SKM-1 treated with dmso at 0.1 percent for 144 hours (cell line): Measurements from ENCODE around the gene CEP128.

Experiments used
- DNase-seq: peaks from one replicate; lab custom pipeline; 2025; ENCODE audit not compliant: unreplicated experiment; lab: John Stamatoyannopoulos, UW

CEP128 gene

DNA sequence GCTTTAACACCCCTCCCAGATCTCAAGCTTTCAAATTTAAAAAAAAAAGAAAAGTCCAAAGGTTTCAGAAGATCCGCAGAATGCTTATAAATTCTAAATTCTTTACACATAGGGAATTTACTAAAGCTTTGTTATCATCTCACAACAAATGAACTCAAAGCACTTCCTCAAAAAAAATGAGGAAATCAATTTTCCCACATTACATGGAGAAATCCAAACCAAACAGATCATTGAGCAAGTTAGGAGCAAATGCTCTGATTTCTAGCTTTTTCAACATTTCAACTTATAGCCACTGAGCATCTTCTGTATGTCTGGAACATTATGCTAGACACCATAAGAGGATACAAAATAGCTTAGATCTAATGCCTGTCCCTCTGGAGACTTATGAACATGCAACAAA lies 161.0 kb downstream of the CEP128 start:
- DNase-seq: no peak

DNA sequence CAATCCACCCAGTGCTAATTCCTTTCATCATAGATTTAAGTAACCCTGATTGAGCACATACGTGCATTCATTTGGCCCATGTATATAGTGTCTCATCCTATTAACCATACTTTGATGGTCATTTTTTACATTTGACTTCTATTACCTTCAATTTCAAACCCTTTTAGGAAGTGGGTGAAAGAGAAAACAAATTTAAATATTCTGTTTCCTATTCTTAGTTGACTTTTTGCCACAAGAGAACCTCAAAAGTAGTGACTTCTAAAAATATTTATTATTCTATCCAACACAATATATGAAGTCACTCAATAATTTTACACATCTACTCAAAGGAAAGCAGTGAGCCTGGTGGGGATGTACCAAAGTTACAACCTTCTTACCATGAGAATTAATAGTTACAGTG lies 164.9 kb downstream of the CEP128 start:
- no peak for DNase-seq

DNA sequence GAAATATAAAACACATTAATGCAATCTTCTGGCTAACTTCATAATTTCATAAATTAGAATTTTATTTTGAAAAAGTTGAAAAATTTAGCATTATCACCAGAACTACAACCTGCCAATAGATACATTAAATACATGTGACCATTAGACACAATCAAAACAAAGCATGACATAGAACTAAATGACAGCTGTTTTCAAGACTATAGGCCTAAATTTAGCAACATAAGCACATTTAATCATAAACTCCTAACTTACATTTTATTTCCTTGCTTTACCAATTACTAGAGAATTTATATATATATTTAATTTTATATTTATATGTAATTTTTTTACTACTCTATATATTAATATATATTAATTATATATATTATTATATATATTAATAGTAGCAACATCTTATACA lies 165.4 kb downstream of the CEP128 start:
- DNase-seq: no peak

DNA sequence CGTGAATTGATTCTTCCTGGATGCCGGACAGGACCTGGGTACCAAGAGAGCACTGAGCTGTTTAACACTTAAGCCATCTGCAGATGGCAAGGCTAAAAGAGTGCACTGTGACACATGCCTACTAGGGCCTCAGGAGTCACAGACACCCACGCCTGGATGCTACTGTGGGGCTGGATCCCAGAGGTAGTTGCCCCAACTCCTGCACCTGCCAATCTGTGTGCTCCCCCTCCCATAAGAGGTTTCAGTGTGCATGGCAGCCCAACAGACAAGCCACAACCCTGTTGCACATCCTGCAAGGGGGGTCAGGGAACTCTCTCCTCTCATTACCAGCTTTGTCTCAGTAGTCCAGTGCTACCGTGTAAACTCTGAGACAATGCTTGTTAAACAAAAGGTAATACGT lies 169.0 kb downstream of the CEP128 start:
- no peak for DNase-seq

DNA sequence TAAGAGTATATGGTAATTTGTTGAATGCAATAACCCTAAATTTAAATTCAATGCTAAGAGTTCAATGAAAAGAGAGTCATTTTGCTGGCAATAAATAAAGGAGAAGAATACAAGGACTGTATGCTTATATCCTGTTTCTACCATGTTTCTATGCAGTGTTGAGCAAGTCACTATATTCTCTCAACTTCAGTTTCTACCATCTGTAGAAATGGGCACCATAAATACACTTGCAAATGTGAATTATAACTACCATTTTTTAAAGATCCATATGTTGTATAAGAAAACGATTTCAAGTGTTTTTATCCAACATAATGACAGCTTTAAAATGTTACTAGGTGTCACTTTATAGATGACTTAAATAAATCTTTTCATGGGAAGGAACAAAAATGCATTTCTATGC lies 170.3 kb downstream of the CEP128 start:
- no peak for DNase-seq

DNA sequence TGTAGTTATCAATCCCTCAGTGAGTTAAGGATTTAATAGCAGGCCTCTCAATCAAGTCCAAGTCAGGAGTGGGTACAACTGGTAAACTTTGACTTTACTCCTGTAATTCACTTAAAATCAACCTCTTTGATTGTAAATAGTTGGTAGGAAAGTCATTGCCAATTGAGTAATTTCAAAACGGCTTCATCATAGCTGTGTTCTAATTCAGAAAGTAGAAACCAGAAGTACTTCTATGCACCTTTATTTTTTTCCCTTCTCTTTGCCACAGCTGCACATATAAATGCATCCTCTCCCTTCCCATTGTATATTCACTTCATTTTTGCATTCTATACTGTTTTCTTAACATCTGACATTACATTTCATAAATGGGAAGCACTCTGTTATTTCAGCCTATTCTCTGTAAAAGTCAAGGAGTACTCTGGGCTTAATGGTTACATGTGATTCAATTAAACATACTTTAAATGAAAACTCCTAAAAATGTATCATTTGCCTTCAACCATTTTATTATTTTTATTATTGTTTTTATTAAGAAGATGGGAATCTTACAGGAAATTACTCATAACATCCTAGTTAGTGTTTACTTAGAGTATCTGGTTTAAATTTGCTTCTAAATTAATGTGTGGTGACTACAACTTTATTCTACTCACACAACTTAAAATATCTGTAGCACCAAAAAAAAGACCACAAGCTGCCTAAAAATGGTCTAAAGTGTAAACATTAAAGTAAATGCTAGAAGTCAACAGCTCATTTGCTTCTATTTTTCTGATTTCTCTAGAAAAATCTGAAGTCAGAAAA lies 171.2 kb downstream of the CEP128 start:
- no peak for DNase-seq

DNA sequence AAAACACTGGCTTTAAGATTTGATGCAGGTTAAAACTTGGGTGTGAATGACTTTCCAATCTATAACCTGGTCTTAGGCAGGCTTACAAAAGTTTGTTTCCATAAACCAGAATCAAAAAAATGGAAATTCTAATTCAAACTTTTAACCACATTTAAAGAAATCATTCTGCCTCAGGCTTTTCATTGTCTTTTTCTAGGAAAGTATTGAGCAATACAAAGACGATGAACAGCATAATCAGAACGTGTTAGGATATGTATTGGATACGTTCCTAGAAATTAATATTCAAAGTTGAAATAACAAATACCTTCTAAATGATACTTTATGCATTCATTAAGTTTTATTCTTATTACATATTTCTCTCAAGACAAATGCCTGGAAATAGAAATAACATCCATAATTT lies 172.9 kb downstream of the CEP128 start:
- DNase-seq: no peak

DNA sequence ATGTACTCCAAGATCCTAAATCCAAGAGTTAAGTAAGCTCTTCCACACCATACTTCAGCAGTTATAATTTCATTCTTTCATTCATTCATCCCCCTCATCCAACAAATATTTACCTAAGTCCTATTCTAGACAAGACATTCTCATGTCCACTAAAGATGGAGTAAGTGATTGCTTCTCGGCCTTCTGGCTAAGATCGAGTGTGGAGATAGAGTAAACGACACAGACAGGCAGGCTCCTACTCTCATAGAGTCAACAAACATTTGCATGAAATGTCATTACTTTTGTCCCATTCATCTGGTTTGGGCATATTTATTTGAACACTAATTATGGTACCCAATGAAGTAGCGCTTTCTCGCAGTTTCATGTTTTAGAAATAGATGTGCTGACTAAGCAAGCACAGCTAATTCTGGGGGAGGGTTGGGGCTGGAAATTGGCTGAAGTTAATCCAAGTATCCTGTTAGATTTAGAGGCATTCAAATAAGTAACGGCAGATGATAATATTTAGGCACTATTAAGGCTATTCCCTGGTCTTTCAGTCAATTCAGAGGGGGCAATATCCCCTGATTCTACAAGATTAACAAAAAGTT lies 176.5 kb downstream of the CEP128 start:
- no peak for DNase-seq

DNA sequence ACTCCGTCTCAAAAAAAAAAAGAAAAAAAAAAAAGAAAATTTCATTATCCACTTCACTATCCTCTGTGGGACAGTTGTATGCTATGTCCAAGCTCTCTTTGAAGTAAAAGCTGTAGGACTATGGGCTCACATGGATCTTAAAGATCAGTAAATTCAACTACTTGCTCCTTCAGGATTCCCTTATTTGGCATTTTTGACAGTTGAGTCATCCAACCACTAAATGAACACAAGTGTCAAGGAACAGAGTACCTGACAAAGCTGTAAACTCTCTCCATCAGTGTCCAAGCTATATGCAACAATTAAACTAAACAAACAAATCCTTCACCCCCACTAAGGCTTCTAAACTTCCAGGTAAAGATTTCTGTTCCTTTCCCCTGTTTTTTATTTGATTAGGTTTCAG lies 177.0 kb downstream of the CEP128 start:
- no peak for DNase-seq

DNA sequence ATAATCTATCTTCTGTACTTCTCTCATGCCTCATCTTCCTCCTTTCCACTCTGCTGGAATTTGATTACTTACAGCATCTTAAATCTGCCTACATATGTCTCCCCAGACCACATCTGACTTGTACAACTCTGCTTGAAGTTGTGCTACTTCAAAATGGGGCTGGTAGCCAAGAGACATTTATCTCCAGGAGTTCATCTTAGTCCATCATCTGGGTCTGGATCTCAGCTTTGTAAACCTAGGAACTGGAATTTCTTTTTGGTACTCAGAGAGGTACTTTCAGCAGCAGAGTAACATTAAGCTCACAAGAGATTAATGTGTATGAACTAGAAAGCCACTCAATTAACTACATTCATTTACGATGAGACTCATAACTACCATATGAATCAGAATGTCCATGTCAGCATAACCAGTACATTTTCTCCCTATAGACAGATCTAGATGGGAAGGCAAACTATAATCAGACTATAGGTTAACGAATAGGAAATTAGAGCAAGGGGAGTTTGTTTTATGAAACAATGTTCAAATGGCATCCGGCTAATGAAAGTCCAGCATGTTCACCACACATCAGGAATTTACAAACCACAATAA lies 178.8 kb downstream of the CEP128 start:
- no peak for DNase-seq

DNA sequence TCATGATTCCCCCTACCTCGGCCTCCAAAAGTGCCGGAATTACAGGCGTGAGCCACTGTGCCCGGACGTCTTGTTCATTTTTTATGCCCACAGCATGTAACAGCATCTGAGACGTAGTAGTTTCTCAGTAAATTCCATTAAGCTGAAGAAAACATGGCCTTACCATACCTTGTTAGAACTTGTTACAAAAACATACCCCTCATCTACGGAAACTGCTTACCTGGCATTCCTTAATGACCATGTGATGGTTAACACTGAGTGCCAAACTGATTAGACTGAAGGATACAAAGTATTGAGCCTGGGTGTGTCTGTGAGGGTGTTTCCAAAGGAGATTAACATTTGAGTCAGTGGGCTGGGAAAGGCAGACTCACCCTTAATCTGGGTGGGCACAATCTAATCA lies 186.8 kb downstream of the CEP128 start:
- DNase-seq: no peak

DNA sequence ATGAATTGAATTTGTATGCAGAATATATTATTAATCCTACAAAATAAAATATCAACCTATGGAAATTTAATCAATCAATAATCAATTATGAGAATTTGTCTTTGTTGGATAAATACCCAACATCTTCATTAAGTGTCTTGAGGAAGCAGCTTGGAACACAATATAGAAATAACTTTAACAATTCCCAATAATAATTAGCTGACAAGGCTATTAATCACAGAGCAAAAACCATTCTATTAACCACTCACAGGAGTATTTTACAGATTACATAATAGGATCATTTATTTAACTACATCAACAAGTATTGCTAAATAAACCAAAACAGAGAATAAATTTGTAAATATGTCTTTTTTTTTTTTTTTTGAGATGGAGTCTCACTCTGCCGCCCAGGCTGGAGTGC lies 190.3 kb downstream of the CEP128 start:
- no peak for DNase-seq

DNA sequence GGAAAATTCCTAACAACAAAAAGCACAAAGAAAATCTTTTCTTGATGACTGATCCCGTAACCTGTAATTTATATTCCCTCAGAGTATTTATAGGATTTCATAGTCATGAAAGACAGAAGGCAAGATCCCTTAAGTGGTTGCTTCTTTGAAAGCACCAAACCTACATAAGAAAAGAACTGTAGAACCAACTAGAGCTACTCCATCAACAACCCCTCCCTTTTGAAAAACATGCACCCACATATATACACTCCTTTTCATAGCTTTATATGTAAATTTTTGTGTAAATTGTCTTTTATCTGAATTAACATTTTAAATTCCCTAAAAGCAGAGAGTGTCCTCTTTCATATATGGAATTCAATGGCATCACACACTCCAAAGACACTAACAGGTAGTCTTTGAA lies 215.3 kb downstream of the CEP128 start:
- DNase-seq: no peak

DNA sequence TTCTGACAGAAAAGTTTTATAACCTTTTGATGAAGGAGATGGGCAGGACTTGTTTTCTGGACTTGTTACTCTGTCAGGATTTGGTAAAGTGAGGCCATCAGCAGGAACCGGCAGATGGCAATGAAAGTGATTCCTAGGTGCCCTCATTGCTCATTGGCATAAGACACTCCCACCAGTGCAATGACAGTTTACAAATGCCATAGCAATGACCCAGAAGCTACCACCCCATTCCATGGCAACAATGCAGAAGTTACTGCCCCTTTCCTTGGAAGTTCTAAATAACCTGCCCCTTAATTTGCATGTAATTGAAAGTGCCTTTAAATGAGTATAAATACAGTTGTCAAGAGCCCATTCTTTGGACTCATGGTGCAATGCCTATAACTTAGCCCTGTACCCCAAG lies 222.6 kb downstream of the CEP128 start:
- no peak for DNase-seq

DNA sequence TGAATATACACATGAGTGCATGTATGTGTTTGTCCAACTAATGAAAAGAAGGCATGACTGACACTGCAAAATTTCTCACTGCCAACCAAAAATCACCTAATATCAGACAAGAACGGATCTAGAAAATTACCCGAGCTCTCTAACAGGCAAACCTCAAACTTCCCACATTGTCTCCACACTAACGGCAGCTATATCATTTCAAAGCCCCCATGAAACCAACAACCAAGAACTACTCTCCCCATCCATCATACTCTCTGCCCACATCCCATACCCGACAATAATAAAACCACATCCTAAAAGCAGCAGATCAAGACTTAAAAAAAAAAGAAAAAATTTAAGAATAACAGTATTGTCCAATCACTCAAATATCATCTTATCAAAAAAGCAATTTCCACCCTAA lies 227.1 kb downstream of the CEP128 start:
- DNase-seq: no peak

DNA sequence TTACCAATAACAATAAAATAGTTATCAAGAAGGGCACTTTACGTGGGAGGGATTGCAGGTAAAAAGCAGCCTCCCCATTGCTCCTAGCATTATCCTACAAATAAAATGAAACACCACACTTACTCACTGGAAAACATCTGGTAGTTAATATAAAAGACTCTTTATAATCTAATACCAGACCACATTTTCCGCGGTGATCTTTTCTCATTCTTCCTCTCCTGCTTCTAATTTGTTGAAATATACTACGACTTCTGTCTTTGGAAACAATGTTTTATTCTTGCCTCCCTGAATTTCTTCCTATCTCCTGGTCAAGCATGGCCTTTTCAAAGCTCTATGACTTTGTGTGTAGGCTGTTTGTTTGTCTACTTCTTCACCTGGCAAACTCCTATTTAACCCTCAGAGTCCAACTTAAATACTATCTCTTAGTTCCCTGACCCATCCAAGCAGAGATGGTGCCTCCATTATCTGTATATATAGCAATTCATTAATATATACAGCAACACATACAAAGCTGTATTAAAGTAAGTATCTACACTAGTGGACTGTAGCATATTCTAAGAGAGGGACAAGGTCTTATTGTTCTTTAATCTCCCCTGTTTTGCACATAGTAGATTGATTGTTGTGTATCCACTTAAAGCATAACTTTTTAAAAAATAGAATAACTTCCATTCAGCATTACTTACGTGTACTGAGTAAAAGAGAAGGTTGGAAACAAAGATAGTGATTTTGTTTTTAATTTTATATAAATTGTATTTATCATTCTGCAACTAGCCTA lies 228.3 kb downstream of the CEP128 start:
- DNase-seq: no peak

DNA sequence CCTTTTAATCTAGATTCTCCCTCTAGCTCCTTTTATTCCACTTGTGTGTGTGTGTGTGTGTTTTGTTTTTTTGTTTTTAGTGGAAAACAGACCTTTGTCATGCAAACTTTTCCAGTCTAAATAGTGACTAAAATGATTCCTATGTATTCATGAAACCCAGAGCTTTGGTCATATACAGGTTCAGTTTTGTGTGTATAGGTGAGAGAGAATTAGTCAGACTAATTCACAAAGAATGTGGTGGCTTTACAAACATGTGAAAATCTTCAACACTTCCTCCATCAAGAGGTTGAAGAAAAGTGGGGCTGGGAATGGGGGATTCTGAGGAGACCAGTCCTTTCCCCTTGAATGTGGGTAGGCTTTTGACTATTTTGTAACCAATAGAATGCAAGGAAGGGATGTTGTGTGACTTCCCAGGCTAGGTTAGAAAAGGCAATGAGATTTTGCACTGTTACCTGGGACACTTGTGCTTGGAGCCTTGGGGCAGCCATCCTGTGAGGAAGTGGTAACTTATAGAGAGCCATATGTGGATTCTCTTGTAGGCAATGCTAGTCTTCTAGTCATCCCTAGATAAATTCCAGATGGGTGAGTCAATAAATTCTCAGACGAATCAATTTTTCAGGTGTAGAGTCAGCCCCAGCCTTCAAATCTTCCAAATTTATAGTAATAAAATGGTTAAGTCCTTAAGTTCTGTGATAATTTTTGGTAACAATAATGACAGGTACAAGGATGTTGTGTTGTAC lies 236.1 kb downstream of the CEP128 start:
- no peak for DNase-seq

DNA sequence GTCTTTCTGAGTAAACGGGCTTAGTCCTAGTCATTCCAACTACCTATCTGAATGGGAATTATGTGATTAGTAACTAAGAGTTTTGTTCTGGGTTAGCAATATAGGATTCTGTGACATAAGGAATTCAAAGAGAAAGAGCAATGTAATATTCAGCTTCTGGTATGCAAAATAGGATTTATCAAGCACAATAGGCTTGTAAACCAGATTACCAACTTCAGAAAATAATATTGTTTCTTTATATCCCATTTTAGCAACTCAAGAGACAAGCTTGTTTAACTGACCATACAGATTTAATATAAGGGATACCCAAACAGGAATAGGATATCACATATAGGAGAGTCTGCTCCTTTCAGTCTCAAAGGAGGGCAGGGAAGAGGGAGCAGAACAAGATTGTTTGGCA lies 240.9 kb downstream of the CEP128 start:
- DNase-seq: no peak

DNA sequence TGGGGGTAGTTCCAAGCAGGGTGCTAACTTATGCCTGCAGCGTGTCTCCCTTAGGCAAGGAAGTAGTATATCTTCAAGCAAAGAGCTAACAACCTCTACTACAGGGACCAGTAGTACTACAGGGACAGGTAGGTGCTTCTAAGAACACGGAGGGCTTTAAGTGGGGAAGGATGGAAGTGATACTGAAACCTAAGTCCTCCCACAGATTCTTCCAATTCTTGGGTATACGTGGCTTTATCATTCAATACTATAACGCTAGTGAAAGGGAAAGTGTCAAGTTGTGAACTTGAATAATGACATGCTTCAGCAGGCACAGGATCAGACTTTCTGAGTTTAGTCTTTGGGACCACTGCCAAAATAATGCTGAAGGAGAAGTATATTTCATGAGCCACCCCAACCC lies 241.7 kb downstream of the CEP128 start:
- no peak for DNase-seq

DNA sequence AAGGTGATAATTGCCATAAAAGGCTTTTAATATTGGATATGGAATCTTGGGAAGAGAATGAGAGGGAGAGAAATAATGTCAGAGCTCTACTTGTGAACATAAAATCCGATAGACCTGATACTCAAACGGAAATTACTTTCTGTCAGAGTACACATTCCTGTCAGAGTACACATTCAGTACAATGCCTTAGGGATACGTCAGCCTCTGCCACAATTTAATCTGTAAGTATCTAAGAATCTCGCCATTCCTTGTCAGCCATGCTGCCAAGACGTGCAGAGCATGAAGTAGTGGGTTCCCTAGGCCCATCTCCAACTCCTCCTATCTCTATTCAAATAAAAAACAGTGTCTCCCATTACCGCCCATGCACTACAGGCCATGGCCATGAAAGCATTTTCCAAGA lies 242.6 kb downstream of the CEP128 start:
- no peak for DNase-seq

DNA sequence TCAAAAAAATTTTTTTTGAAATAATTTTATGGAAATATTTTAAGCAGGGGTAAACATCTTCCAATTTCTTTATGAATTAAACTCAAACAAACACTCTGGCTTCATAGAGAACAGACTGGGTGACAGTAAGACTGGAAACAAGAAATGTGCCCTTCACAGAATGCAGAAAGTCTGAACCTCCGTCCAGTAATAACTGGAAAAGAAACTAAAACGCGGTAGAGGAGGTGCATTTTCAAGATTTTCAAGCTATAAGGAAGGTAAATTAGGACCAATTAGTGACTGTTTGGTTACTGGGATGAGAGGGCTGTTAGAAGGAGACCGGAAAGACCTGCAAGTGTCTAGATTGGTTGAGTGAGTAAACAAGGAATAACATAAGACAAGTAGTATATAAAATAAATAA lies 245.7 kb downstream of the CEP128 start:
- no peak for DNase-seq
